LNCAP (cell line): Measurements from ENCODE around the gene RNF175.

Experiments used
- CTCF ChIP-seq: fragments of 450-650 bp; IDR thresholded peaks from 2 replicates; pipeline ENCODE4 v1.5.1; 2017; ENCODE audit warnings: mild to moderate bottlenecking

RNF175 gene

GRCh38 chr4:153757407-153757806, 2.4 kb downstream of the RNF175 start:
- no peak for TF ChIP-seq CTCF

- no peak for TF ChIP-seq CTCF
Observed at GRCh38 chr4:153755186-153755585, 4.6 kb downstream of the RNF175 start.

GRCh38 chr4:153750197-153750817, 9.5 kb downstream of the RNF175 start:
- peak; percentile 65 for TF ChIP-seq CTCF

- no peak for TF ChIP-seq CTCF
Observed at GRCh38 chr4:153748378-153748777, 11.4 kb downstream of the RNF175 start.

GRCh38 chr4:153747406-153747955, 12.3 kb downstream of the RNF175 start:
- no peak for TF ChIP-seq CTCF

- TF ChIP-seq CTCF: no peak
Observed at GRCh38 chr4:153745651-153746050, 14.2 kb downstream of the RNF175 start.

GRCh38 chr4:153741541-153741940, 18.3 kb downstream of the RNF175 start:
- TF ChIP-seq CTCF: no peak
